ENCODE data around the gene NFKBIE. TPM values are rescaled to one million over a fixed set of nuclear protein-coding genes. Genes with fewer than 3 reads are reported as not detected.

NFKBIE gene
- total RNA-seq, 2 donors from 2014 or later: 3.8 to 8.7 TPM

DNA sequence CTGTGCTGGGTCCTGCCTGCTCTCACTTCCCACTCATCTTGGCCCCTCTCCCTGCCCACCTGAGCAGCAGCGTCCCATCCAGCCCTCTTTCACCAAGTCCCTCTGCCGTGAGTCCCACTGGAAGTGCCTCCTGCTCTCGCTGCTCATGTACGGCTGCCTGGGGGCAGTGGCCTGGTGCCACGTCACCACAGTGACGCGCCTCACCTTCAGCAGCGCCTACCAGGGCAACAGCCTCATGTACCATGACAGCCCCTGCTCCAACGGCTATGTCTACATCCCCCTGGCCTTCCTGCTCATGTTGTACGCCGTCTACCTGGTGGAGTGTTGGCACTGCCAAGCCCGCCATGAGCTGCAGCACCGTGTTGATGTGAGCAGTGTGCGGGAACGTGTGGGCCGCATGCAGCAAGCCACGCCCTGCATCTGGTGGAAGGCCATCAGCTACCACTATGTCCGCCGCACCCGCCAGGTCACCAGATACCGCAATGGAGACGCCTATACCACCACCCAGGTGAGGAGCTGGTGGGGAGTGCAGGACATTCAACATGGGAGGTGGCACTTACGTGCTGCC, 7.7 kb upstream of the NFKBIE start:
- no peaks in the 10 kb centered on the region for H3K36me3 ChIP-seq
- H3K27me3 ChIP-seq: peaks cover 0 to 20% of the 10 kb centered on the region in 2 donors
- H3K9me3 ChIP-seq: no peaks in the 10 kb centered on the region
- no peak for DNase-seq (ENCODE audit: low spot score)
- H3K27ac ChIP-seq: no peak overlapping the region
- H3K4me3 ChIP-seq: no peak overlapping the region
- TF ChIP-seq CTCF (IDR thresholded peaks at IDR 0.05): no peak
- peaks cover 0 to 10% of the 10 kb centered on the region in 2 donors for H3K4me1 ChIP-seq

- peaks cover 0 to 20% of the 10 kb centered on the region in 2 donors for H3K27me3 ChIP-seq
- DNase-seq (ENCODE audit: low spot score): no peak
- H3K4me1 ChIP-seq: peaks cover 0 to 10% of the 10 kb centered on the region in 2 donors
- TF ChIP-seq CTCF (IDR thresholded peaks at IDR 0.05): no peak
- H3K9me3 ChIP-seq: no peaks in the 10 kb centered on the region
- H3K36me3 ChIP-seq: no peaks in the 10 kb centered on the region
- H3K4me3 ChIP-seq: no peak overlapping the region
- H3K27ac ChIP-seq: no peak overlapping the region
Measured at GRCh38 chr6:44272529-44272928, 7.2 kb upstream of the NFKBIE start.

DNA sequence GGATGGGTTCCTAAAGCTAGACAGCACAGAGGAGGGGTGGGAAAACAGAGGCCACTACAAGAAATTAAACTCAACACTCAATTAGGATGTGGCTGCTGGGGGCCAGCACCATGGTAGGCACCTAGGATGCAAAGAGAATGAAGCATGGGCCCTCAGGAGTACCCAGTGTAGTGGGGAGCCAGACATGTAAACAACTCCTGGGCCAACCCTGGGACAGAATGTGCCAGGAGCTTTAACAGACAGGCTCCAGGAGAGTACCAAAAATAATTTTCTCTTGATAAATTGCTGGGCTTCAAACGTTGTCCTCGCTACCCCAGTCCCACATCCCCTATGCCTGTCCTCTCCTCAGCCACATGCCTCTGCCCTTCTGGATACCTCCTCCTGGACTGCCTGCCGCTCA, 6.6 kb upstream of the NFKBIE start:
- Histone ChIP-seq H3K4me3 (no peak overlapping the region), H3K27me3 (peaks cover 0 to 20% of the 10 kb centered on the region in 2 donors), H3K36me3 (no peaks in the 10 kb centered on the region), H3K4me1 (peaks cover 0 to 10% of the 10 kb centered on the region in 2 donors), H3K9me3 (no peaks in the 10 kb centered on the region), H3K27ac (no peak overlapping the region)
- no peak for DNase-seq (ENCODE audit: low spot score)
- TF ChIP-seq CTCF (IDR thresholded peaks at IDR 0.05): no peak

- H3K27me3 ChIP-seq: peaks cover 0 to 18% of the 10 kb centered on the region in 2 donors
- DNase-seq (ENCODE audit: low spot score): no peak
Measured at GRCh38 chr6:44271406-44271723, 6.0 kb upstream of the NFKBIE start.

DNA sequence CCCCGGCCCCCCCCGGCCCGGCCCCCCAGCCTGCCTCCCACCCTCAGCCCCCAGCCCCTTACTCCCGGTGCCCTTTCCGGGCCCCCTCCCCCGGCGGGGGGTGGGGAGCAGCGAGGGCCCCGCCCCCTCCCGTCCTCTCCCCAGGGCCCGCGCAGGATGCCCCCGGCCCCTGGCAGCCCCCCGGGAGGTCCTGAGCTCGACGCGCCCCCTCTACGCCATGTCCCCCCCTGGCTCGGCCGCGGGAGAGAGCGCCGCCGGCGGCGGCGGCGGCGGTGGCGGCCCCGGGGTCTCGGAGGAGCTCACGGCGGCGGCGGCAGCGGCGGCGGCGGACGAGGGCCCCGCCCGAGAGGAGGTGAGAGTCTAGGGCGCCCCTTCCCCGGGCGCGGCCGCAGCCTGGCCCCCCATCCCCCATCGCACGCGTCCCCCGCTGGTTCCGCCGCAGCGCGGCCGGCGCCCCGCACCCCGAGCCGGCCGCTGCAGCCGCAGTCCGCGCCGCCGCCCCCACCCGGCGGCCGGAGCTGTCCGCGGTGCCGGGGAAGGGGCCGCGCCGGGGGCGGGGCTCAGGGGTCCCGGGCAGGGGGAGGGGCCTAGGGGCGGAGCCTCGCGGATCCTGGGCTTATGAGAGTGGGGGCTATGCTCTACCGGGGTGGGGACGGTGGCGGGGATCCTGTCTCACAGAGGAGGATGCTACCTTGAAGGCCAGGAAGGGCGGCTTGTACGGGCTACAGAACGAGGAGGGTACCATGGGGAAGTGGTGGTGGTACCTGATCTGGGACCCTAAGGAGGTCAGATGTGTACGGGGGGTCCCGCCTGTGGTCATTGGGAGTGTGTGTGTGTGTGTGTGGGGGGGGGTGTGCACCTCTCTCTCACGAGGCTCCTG, 5.4 kb upstream of the NFKBIE start:
- peak overlapping the region; percentile 34 to 49 for H3K4me3 ChIP-seq
- no peaks in the 10 kb centered on the region for H3K9me3 ChIP-seq
- no peak overlapping the region for H3K27ac ChIP-seq
- H3K4me1 ChIP-seq: peaks cover 0 to 4% of the 10 kb centered on the region in 2 donors
- H3K27me3 ChIP-seq: peaks cover 0 to 12% of the 10 kb centered on the region in 2 donors
- no peak for DNase-seq (ENCODE audit: low spot score)
- no peaks in the 10 kb centered on the region for H3K36me3 ChIP-seq
- no peak for TF ChIP-seq CTCF (IDR thresholded peaks at IDR 0.05)

More at GRCh38 chr6:44271406-44271723, 6.0 kb upstream of the NFKBIE start:
- no peak overlapping the region for H3K4me3 ChIP-seq
- peaks cover 0 to 8% of the 10 kb centered on the region in 2 donors for H3K4me1 ChIP-seq
- TF ChIP-seq CTCF (IDR thresholded peaks at IDR 0.05): no peak
- H3K9me3 ChIP-seq: no peaks in the 10 kb centered on the region
- H3K36me3 ChIP-seq: no peaks in the 10 kb centered on the region
- H3K27ac ChIP-seq: no peak overlapping the region
